SK-N-SH treated with all-trans-retinoic acid at 6 μM for 48 hours (cell line): Measurements from ENCODE around the gene UBE2E3.

ENCODE experiments used
- BACH2 ChIP-seq: fragments of 250-450 bp; sonication (Bioruptor Pico); IDR thresholded peaks from 2 replicates; pipeline ENCODE4 v1.9.0; 2021; ENCODE audit warnings: mild to moderate bottlenecking, borderline replicate concordance
- CSDC2 ChIP-seq: fragments of 250-450 bp; sonication (Bioruptor Pico); IDR thresholded peaks from 2 replicates; pipeline ENCODE4 v1.5.0; 2020; ENCODE audit warnings: mild to moderate bottlenecking, moderate library complexity
- GLIS3 ChIP-seq: fragments of 250-450 bp; sonication (Bioruptor Pico); IDR thresholded peaks from 2 replicates; pipeline ENCODE4 v1.5.0; 2020; ENCODE audit warnings: mild to moderate bottlenecking, moderate library complexity
- ISL1 ChIP-seq: fragments of 250-450 bp; sonication (Bioruptor Pico); IDR thresholded peaks from 2 replicates; pipeline ENCODE4 v2.1.2; 2022; ENCODE audit warnings: mild to moderate bottlenecking, moderate library complexity
- PATZ1 ChIP-seq: fragments of 250-450 bp; sonication (Bioruptor Pico); IDR thresholded peaks from 2 replicates; pipeline ENCODE4 v1.8.0; 2020; ENCODE audit warnings: mild to moderate bottlenecking, moderate library complexity, borderline replicate concordance
- ZFP30 ChIP-seq: fragments of 450-650 bp; formaldehyde crosslinking; IDR thresholded peaks from 2 replicates; pipeline ENCODE4 v1.5.0; 2022; ENCODE audit warnings: mild to moderate bottlenecking, moderate library complexity

GRCh38 chr2:180933332-180933731, 47.1 kb upstream of the UBE2E3 start:
- TF ChIP-seq PATZ1 (CRISPR knock-in tag) (no peak), BACH2 (CRISPR knock-in tag) (no peak), GLIS3 (CRISPR knock-in tag) (no peak), ISL1 (CRISPR knock-in tag) (no peak), CSDC2 (CRISPR knock-in tag) (no peak), ZFP30 (CRISPR knock-in tag) (no peak)
